ENCODE data around the gene TM4SF4.

DNA sequence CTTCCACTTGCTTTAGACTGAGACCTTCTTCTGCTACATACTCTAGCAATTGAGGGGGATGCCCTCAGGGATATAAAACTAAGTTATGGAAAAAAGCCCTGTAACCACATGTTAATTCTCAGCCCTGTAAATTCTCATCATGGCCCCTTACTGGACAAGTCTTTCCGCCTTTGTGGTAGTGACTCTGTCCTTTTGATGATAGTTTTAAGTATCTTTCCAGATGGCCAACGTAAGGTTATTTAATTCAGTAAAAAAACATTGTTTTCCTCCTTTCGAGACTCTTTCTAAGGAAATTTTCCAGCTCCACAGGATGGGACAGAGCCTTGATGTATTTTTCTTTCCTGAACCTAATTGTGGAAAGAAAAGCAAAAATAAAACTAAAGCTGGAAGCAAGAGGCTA, 25.3 kb upstream of the TM4SF4 start:
- TF ChIP-seq, protein P1, sequence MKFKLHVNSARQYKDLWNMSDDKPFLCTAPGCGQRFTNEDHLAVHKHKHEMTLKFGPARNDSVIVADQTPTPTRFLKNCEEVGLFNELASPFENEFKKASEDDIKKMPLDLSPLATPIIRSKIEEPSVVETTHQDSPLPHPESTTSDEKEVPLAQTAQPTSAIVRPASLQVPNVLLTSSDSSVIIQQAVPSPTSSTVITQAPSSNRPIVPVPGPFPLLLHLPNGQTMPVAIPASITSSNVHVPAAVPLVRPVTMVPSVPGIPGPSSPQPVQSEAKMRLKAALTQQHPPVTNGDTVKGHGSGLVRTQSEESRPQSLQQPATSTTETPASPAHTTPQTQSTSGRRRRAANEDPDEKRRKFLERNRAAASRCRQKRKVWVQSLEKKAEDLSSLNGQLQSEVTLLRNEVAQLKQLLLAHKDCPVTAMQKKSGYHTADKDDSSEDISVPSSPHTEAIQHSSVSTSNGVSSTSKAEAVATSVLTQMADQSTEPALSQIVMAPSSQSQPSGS (IDR thresholded peaks at IDR 0.05; ENCODE audit: low read length): no peak
- TF ChIP-seq SP4 (IDR thresholded peaks at IDR 0.05; ENCODE audit: low read length): no peak
- TF ChIP-seq POLR2AphosphoS5 (IDR thresholded peaks at IDR 0.05; ENCODE audit: low read depth, low read length): no peak
- TF ChIP-seq, protein P2, sequence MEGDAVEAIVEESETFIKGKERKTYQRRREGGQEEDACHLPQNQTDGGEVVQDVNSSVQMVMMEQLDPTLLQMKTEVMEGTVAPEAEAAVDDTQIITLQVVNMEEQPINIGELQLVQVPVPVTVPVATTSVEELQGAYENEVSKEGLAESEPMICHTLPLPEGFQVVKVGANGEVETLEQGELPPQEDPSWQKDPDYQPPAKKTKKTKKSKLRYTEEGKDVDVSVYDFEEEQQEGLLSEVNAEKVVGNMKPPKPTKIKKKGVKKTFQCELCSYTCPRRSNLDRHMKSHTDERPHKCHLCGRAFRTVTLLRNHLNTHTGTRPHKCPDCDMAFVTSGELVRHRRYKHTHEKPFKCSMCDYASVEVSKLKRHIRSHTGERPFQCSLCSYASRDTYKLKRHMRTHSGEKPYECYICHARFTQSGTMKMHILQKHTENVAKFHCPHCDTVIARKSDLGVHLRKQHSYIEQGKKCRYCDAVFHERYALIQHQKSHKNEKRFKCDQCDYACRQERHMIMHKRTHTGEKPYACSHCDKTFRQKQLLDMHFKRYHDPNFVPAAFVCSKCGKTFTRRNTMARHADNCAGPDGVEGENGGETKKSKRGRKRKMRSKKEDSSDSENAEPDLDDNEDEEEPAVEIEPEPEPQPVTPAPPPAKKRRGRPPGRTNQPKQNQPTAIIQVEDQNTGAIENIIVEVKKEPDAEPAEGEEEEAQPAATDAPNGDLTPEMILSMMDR (IDR thresholded peaks at IDR 0.05; ENCODE audit: control extremely low read depth in 1 of 3, insufficient read depth in 1 of 3, low read depth in 1 of 3, low read length in 3 of 3): no peak
- TF ChIP-seq CREB1 (IDR thresholded peaks at IDR 0.05): no peak
- no peak for TF ChIP-seq SRF (IDR thresholded peaks at IDR 0.05; ENCODE audit: low read depth, low read length)
- no peak for TF ChIP-seq EP300 (IDR thresholded peaks at IDR 0.05; ENCODE audit: borderline replicate concordance in 1 of 2, low read depth in 2 of 2, low read length in 2 of 2)

All from H1 (cell line).